ENCODE results near the gene TLE1. TPM values are rescaled to one million over a fixed set of nuclear protein-coding genes. Genes with fewer than 3 reads are reported as not detected.
"Not testable (repeated sequence)": the region's sequence is repeated elsewhere in the genome, so short reads cannot be mapped to it uniquely, and the experiment has no call there.

The TLE1 gene
- total and polyA plus RNA-seq, 2 experiments from 2014 or later = 100 to 117 TPM

DNA sequence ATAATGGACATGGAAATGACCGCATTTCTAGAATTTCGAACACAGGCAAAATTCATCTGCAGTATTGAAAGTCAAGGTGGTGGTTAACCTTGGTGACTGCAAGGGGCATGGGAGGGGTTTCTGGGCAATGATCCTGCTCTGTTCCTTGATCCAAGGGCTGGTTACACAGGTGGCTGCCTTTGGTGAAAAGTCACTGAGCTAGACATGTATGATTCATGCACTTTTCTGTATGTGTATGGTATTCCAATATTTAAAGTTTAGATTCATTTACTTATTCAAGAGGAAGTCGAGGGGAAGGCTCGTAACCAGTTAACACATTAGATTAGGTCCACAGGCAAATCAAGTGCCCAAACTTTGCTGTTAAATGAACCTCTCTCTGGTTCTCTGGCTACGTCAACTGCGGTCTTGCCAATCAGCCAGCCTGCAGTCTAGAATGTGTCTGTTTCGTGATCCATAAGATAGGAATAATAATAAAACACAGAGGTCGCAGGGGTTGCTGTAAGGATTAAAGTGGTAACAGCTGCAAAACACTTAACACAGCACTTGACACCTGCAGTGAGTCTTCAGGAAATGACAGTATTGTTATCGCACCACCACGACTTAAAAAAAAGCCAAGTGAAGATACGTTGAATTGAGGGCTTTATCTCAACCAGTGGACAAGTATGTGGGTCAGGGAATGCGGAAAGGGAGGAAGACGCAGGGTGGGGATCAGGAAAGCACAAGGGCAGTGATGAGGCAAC lies 92.5 kb downstream of the TLE1 start:
- Histone ChIP-seq H3K27me3 (no peaks in the 10 kb centered on the region), H3K4me1 (ENCODE audit: insufficient read depth) (peaks cover 12% of the 10 kb centered on the region), H3K9me3 (ENCODE audit: low read depth) (no peaks in the 10 kb centered on the region), H3K4me3 (no peak overlapping the region), H3K79me2 (peaks cover 27% of the 10 kb centered on the region), H3K4me2 (no peak overlapping the region), H4K20me1 (ENCODE audit: insufficient read depth, poor library complexity, severe bottlenecking) (no peaks in the 10 kb centered on the region), H2AFZ (no peak overlapping the region), H3K36me3 (replicated peaks; ENCODE audit: insufficient read depth, low read depth) (peaks cover 3% of the 10 kb centered on the region), H3K9me2 (replicated peaks; ENCODE audit: insufficient read depth) (no peaks in the 10 kb centered on the region), H3K27ac (no peak overlapping the region)
- no peak for DNase-seq (ENCODE audit: low spot score)
- TF ChIP-seq EZH2phosphoT487 (IDR thresholded peaks at IDR 0.05; ENCODE audit: low read depth, severe bottlenecking, unreplicated experiment) (no peak), EZH2 (IDR thresholded peaks at IDR 0.05; ENCODE audit: borderline replicate concordance) (no peak)
- TF ChIP-seq, protein P1, sequence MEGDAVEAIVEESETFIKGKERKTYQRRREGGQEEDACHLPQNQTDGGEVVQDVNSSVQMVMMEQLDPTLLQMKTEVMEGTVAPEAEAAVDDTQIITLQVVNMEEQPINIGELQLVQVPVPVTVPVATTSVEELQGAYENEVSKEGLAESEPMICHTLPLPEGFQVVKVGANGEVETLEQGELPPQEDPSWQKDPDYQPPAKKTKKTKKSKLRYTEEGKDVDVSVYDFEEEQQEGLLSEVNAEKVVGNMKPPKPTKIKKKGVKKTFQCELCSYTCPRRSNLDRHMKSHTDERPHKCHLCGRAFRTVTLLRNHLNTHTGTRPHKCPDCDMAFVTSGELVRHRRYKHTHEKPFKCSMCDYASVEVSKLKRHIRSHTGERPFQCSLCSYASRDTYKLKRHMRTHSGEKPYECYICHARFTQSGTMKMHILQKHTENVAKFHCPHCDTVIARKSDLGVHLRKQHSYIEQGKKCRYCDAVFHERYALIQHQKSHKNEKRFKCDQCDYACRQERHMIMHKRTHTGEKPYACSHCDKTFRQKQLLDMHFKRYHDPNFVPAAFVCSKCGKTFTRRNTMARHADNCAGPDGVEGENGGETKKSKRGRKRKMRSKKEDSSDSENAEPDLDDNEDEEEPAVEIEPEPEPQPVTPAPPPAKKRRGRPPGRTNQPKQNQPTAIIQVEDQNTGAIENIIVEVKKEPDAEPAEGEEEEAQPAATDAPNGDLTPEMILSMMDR (IDR thresholded peaks at IDR 0.05; ENCODE audit: poor library complexity) = no peak
- WGBS (ENCODE audit: low lambda C conversion rate, missing lambda C conversion rate) = 85% methylated on average over 13 of the region's 13 CpGs

GRCh38 chr9:81595887-81596543 lies 93.3 kb downstream of the TLE1 start:
- Histone ChIP-seq H3K9me2 (replicated peaks; ENCODE audit: insufficient read depth) (no peaks in the 10 kb centered on the region), H3K27ac (no peak overlapping the region), H2AFZ (no peak overlapping the region), H3K36me3 (replicated peaks; ENCODE audit: insufficient read depth, low read depth) (no peaks in the 10 kb centered on the region), H3K79me2 (peaks cover 26% of the 10 kb centered on the region), H3K27me3 (no peaks in the 10 kb centered on the region), H3K4me2 (no peak overlapping the region), H3K9me3 (ENCODE audit: low read depth) (no peaks in the 10 kb centered on the region), H4K20me1 (ENCODE audit: insufficient read depth, poor library complexity, severe bottlenecking) (no peaks in the 10 kb centered on the region), H3K4me3 (no peak overlapping the region), H3K4me1 (ENCODE audit: insufficient read depth) (peaks cover 12% of the 10 kb centered on the region)
- DNase-seq (ENCODE audit: low spot score) = no peak
- TF ChIP-seq, protein P1 (IDR thresholded peaks at IDR 0.05; ENCODE audit: poor library complexity) = no peak
- WGBS (ENCODE audit: low lambda C conversion rate, missing lambda C conversion rate) = 69% methylated on average over 10 of the region's 10 CpGs

GRCh38 chr9:81595293-81595692 lies 94.1 kb downstream of the TLE1 start:
- not testable (repeated sequence) for H3K4me2 ChIP-seq; DNase-seq (ENCODE audit: low spot score)
- whole genome bisulfite sequencing (ENCODE audit: low lambda C conversion rate, missing lambda C conversion rate) = 90% methylated on average over 10 of the region's 10 CpGs

DNA sequence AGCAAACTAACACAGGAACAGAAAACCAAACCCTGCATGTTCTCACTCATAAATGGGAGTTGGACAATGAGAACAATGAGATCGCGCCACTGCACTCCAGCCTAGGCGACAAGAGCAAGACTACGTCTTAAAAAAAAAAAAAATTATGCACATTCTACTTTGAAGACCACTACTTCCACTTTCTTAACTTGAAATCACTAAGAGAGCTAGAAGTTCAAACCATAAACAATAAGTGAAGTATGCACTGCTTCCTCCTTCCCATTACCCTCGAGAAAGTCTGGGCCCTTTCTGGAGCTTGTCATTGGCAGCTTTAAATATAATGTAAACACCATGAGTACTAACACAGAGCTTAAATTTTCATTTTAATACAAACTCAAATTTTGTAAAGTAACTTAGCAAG lies 94.9 kb downstream of the TLE1 start:
- H2AFZ ChIP-seq = no peak overlapping the region

More at GRCh38 chr9:81595293-81595692, 94.1 kb downstream of the TLE1 start:
- H3K4me3 ChIP-seq; H3K36me3 ChIP-seq (replicated peaks; ENCODE audit: insufficient read depth, low read depth); H2AFZ ChIP-seq; H3K9me2 ChIP-seq (replicated peaks; ENCODE audit: insufficient read depth); H3K27ac ChIP-seq; H4K20me1 ChIP-seq (ENCODE audit: insufficient read depth, poor library complexity, severe bottlenecking); H3K9me3 ChIP-seq (ENCODE audit: low read depth); H3K27me3 ChIP-seq: not testable (repeated sequence)
- peaks cover 20% of the 10 kb centered on the region for H3K79me2 ChIP-seq
- peaks cover 12% of the 10 kb centered on the region for H3K4me1 ChIP-seq (ENCODE audit: insufficient read depth)

More for the DNA sequence above, 94.9 kb downstream of the TLE1 start:
- TF ChIP-seq EZH2 (IDR thresholded peaks at IDR 0.05; ENCODE audit: borderline replicate concordance) (no peak), EZH2phosphoT487 (IDR thresholded peaks at IDR 0.05; ENCODE audit: low read depth, severe bottlenecking, unreplicated experiment) (no peak)
- TF ChIP-seq, protein P1 (IDR thresholded peaks at IDR 0.05; ENCODE audit: poor library complexity) = no peak
- Histone ChIP-seq H3K79me2 (peaks cover 17% of the 10 kb centered on the region), H3K27me3 (no peaks in the 10 kb centered on the region), H3K9me2 (replicated peaks; ENCODE audit: insufficient read depth) (no peaks in the 10 kb centered on the region), H3K27ac (no peak overlapping the region), H4K20me1 (ENCODE audit: insufficient read depth, poor library complexity, severe bottlenecking) (no peaks in the 10 kb centered on the region), H3K4me1 (ENCODE audit: insufficient read depth) (peaks cover 7% of the 10 kb centered on the region), H3K4me2 (no peak overlapping the region), H3K36me3 (replicated peaks; ENCODE audit: insufficient read depth, low read depth) (no peaks in the 10 kb centered on the region), H3K9me3 (ENCODE audit: low read depth) (no peaks in the 10 kb centered on the region), H3K4me3 (no peak overlapping the region)
- WGBS (ENCODE audit: low lambda C conversion rate, missing lambda C conversion rate) = 93% methylated on average over 5 of the region's 5 CpGs
- DNase-seq (ENCODE audit: low spot score) = no peak

Measured in hepatocyte (in vitro differentiated cells).